ENCODE results near the gene RSPO1. TPM values are rescaled to one million over a fixed set of nuclear protein-coding genes. Genes with fewer than 3 reads are reported as not detected.

RSPO1 gene
- total RNA-seq, 1 donor, result not detected

- no peak for TF ChIP-seq CTCF (IDR thresholded peaks at IDR 0.05; ENCODE audit: insufficient read depth, low read length)
- H3K4me3 ChIP-seq (ENCODE audit: low read depth, low read length), result no peak overlapping the region
- no peak for DNase-seq (ENCODE audit: low read depth)
Observed at GRCh38 chr1:37633040-37633937, 1.4 kb downstream of the RSPO1 start.

DNA sequence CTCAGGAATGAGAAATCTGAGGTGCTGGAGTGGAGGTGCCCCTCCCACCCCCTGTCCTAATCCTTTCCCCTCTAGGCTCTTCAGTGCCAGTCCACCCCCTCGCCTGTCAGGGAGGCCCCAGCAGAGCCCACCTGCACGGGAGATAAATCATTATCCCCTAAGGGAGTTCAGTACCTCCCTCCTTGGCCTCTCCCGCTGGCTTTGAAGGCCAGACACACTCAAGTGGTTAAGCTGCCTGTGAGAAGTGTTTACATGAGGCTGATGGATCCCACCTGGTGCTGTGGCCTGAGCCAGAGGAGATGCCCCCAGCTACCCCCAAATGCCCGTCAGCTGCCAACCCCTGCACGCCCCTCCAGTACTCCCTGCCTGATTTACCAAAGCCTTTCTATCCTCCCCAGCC lies 3.7 kb downstream of the RSPO1 start:
- no peak for TF ChIP-seq CTCF (IDR thresholded peaks at IDR 0.05; ENCODE audit: insufficient read depth, low read length)
- H3K4me3 ChIP-seq (ENCODE audit: low read depth, low read length), result no peak overlapping the region
- no peak for DNase-seq (ENCODE audit: low read depth)

GRCh38 chr1:37630426-37631028 lies 4.2 kb downstream of the RSPO1 start:
- no peak overlapping the region for H3K4me3 ChIP-seq (ENCODE audit: low read depth, low read length)
- no peak for TF ChIP-seq CTCF (IDR thresholded peaks at IDR 0.05; ENCODE audit: insufficient read depth, low read length)
- DNase-seq (ENCODE audit: low read depth), result no peak

DNA sequence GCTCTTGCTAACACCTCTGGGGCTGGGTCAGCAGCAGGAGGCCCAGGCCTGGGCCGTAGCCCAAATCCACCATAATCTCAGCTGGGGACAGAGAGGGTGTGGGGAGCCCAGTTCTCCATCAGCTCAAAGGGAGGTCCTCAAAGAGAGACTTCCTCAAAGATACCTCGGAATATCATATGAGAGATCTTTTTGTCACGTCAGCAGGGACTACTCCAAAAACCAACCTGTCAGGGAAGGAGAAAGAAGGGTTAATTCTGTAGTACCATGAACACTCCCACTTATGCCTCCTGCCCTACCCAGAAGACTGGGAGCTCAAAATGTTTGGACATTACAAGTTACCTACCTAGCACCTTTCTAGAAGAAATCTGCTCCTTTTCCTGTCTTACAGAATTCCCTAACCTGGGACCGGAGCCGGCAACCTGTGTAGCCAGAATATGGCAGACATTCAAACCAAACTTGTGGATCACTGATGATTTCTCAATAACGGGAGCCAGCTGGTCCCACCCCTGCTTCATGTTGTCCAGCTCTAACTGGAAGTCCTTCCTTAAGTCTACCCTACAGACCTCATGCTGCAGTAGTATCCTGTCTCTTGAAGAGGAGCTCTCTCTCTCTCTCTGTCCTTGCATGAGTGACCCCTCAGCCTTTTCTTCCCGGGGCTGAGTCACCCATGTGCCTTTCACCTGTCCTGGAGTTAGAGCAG lies 4.8 kb downstream of the RSPO1 start:
- DNase-seq (ENCODE audit: low read depth), result no peak
- no peak for TF ChIP-seq CTCF (IDR thresholded peaks at IDR 0.05; ENCODE audit: insufficient read depth, low read length)
- H3K4me3 ChIP-seq (ENCODE audit: low read depth, low read length), result no peak overlapping the region

DNA sequence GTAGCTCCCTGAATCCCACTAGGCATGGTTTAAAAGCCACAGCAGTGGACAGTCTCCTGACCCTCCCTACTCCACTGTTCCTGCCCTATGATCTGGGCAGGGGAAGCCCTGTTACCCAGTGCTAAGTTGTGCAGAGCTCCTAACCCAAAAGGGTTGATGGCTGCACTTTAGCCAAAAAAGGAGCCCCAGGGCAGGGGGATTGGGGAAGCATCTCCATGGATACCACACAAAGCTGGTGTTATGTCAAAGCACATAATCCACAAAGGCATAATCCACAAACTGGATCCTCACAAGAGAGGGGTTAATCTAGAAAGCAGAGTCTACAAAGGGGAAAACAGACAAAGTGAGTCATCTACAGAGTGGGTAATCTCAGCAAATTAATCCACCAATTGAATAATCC lies 5.7 kb downstream of the RSPO1 start:
- no peak overlapping the region for H3K4me3 ChIP-seq (ENCODE audit: low read depth, low read length)
- TF ChIP-seq CTCF (IDR thresholded peaks at IDR 0.05; ENCODE audit: insufficient read depth, low read length), result no peak
- no peak for DNase-seq (ENCODE audit: low read depth)

DNA sequence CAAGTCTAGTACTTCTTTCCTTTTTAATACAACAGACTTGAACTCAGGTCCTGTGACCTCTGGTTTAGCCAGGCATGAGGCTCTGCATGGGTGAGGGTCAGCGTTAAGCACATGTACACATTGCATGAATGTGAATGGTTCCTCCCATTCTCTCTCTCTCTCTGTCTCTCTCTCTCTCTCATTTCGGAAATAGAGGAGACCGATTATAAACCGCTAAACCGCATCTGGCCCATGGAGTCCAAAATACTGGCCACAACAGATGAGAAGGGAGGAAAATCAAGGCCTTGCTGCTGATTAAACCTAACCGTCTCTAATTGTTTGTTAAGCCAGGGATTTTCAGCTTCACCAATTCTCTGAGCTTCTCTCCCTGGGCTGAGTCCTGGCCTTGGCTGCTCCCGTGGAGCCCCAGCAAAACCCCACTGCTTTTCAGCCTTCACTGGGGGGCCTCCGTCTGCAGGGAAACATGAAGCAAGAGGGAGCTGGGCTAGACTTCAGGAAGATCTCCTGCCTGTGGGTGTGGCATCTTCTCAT lies 6.6 kb downstream of the RSPO1 start:
- H3K4me3 ChIP-seq (ENCODE audit: low read depth, low read length), result no peak overlapping the region
- no peak for DNase-seq (ENCODE audit: low read depth)
- TF ChIP-seq CTCF (IDR thresholded peaks at IDR 0.05; ENCODE audit: insufficient read depth, low read length), result no peak
